Hepatocyte (in vitro differentiated cells): ENCODE results near the gene PRKCA. TPM values are rescaled to one million over a fixed set of nuclear protein-coding genes. Genes with fewer than 3 reads are reported as not detected.

Experiments used
- DNase-seq: peaks from one replicate; pipeline ENCODE4 v3.0.0-alpha.2; 2016; ENCODE audit warnings: low spot score
- H2AFZ ChIP-seq: fragments of 200-600 bp; sonication (generic); 2 replicates; pipeline ENCODE4 v1.6.0; 2016; ENCODE audit warnings: antibody characterized with exemption, mild to moderate bottlenecking
- H3K27ac ChIP-seq: fragments of 200-600 bp; sonication (generic); 2 replicates; pipeline ENCODE4 v1.5.1; 2016; ENCODE audit warnings: mild to moderate bottlenecking
- H3K27me3 ChIP-seq: fragments of 200-600 bp; sonication (generic); 2 replicates; pipeline ENCODE4 v1.6.1; 2016
- H3K36me3 ChIP-seq: fragments of 200-600 bp; sonication (generic); replicated peaks from 2 replicates; pipeline ENCODE4 v1.5.1; 2016; ENCODE audit warnings: low read depth; ENCODE audit not compliant: insufficient read depth
- H3K4me1 ChIP-seq: fragments of 200-600 bp; sonication (generic); 2 replicates; pipeline ENCODE4 v1.5.1; 2016; ENCODE audit warnings: mild to moderate bottlenecking, moderate library complexity; ENCODE audit not compliant: insufficient read depth
- H3K4me2 ChIP-seq: fragments of 200-600 bp; sonication (generic); 2 replicates; pipeline ENCODE4 v1.6.0; 2016
- H3K4me3 ChIP-seq: fragments of 200-600 bp; sonication (generic); 2 replicates; pipeline ENCODE4 v1.5.1; 2016; ENCODE audit warnings: mild to moderate bottlenecking
- H3K79me2 ChIP-seq: fragments of 200-600 bp; sonication (generic); 2 replicates; pipeline ENCODE4 v1.6.0; 2017; ENCODE audit warnings: mild to moderate bottlenecking
- H3K9me2 ChIP-seq: fragments of 200-600 bp; sonication (generic); replicated peaks from 2 replicates; pipeline ENCODE4 v1.6.0; 2017; ENCODE audit warnings: mild to moderate bottlenecking; ENCODE audit not compliant: insufficient read depth
- H3K9me3 ChIP-seq: fragments of 200-600 bp; sonication (generic); 2 replicates; pipeline ENCODE4 v1.5.1; 2016; ENCODE audit warnings: low read depth, mild to moderate bottlenecking
- H4K20me1 ChIP-seq: fragments of 200-600 bp; sonication (generic); 2 replicates; pipeline ENCODE4 v1.6.0; 2016; ENCODE audit warnings: mild to moderate bottlenecking; ENCODE audit not compliant: insufficient read depth, poor library complexity, severe bottlenecking
- EZH2 ChIP-seq: fragments of 200-600 bp; sonication (generic); IDR thresholded peaks from 2 replicates; pipeline ENCODE4 v1.6.1; 2016; ENCODE audit warnings: antibody characterized with exemption, mild to moderate bottlenecking, borderline replicate concordance
- EZH2phosphoT487 ChIP-seq: fragments of 200-600 bp; sonication (generic); IDR thresholded peaks from one replicate; pipeline ENCODE4 v1.6.1; 2018; ENCODE audit warnings: antibody characterized with exemption, mild to moderate bottlenecking, low read depth, moderate library complexity; ENCODE audit not compliant: unreplicated experiment, severe bottlenecking
- WGBS: methylation state at CpG from one replicate; pipeline ENCODE4 v1.1.6; 2016; ENCODE audit warnings: low lambda C conversion rate; ENCODE audit errors: missing lambda C conversion rate; 5-methylcytosine and 5-hydroxymethylcytosine counted together
- polyA plus RNA-seq: library from polyadenylated mRNA; unstranded; fragments of >200 nt; fragmentation: Nextera tagmentation; extraction: Ambion mirVana; gene quantifications from 2 replicates; pipeline ENCODE4 v1.2.1, GENCODE V29; 2016
- total RNA-seq: library from RNA; depleted of rRNA; stranded (reverse); fragments of >200 nt; gene quantifications from 2 replicates; pipeline ENCODE4 v1.2.3, GENCODE V29; 2014
- TF ChIP-seq, protein P1 (sequence below): fragments of 200-600 bp; sonication (generic); IDR thresholded peaks from 2 replicates; pipeline ENCODE4 v1.5.1; 2016; ENCODE audit warnings: antibody characterized with exemption, mild to moderate bottlenecking; ENCODE audit not compliant: poor library complexity

PRKCA gene
- total and polyA plus RNA-seq, 2 experiments from 2014 or later = 5.9 to 18.5 TPM

- DNase-seq = no peak
- WGBS = 87% methylated on average over 6 of the region's 6 CpGs
- H4K20me1 ChIP-seq = no peaks in the 10 kb centered on the region
These were observed 472.9 kb downstream of the PRKCA start for GRCh38 chr17:66775271-66775670.

GRCh38 chr17:66775881-66776400 lies 473.5 kb downstream of the PRKCA start:
- H3K27me3 ChIP-seq = no peaks in the 10 kb centered on the region
- DNase-seq = no peak
- no peak overlapping the region for H3K4me2 ChIP-seq
- no peaks in the 10 kb centered on the region for H3K36me3 ChIP-seq
- H3K9me2 ChIP-seq = no peaks in the 10 kb centered on the region
- H3K9me3 ChIP-seq = no peaks in the 10 kb centered on the region
- no peaks in the 10 kb centered on the region for H3K4me1 ChIP-seq
- TF ChIP-seq EZH2phosphoT487 (no peak), EZH2 (no peak)
- TF ChIP-seq, protein P1, sequence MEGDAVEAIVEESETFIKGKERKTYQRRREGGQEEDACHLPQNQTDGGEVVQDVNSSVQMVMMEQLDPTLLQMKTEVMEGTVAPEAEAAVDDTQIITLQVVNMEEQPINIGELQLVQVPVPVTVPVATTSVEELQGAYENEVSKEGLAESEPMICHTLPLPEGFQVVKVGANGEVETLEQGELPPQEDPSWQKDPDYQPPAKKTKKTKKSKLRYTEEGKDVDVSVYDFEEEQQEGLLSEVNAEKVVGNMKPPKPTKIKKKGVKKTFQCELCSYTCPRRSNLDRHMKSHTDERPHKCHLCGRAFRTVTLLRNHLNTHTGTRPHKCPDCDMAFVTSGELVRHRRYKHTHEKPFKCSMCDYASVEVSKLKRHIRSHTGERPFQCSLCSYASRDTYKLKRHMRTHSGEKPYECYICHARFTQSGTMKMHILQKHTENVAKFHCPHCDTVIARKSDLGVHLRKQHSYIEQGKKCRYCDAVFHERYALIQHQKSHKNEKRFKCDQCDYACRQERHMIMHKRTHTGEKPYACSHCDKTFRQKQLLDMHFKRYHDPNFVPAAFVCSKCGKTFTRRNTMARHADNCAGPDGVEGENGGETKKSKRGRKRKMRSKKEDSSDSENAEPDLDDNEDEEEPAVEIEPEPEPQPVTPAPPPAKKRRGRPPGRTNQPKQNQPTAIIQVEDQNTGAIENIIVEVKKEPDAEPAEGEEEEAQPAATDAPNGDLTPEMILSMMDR = no peak
- 72% methylated on average over 7 of the region's 7 CpGs for WGBS
- H3K4me3 ChIP-seq = no peak overlapping the region
- no peak overlapping the region for H2AFZ ChIP-seq
- no peaks in the 10 kb centered on the region for H3K79me2 ChIP-seq
- H4K20me1 ChIP-seq = no peaks in the 10 kb centered on the region
- H3K27ac ChIP-seq = no peak overlapping the region

More at GRCh38 chr17:66775271-66775670, 472.9 kb downstream of the PRKCA start:
- Histone ChIP-seq H3K9me2 (no peaks in the 10 kb centered on the region), H3K27ac (no peak overlapping the region), H3K4me3 (no peak overlapping the region), H3K4me2 (no peak overlapping the region), H2AFZ (no peak overlapping the region), H3K36me3 (no peaks in the 10 kb centered on the region), H3K9me3 (no peaks in the 10 kb centered on the region), H3K79me2 (no peaks in the 10 kb centered on the region), H3K4me1 (no peaks in the 10 kb centered on the region), H3K27me3 (no peaks in the 10 kb centered on the region)
- TF ChIP-seq EZH2 = no peak
- TF ChIP-seq, protein P1 = no peak
- TF ChIP-seq EZH2phosphoT487 = no peak

- DNase-seq = no peak
- H3K9me2 ChIP-seq = no peaks in the 10 kb centered on the region
- no peak overlapping the region for H3K4me3 ChIP-seq
- H3K36me3 ChIP-seq = no peaks in the 10 kb centered on the region
- H3K4me2 ChIP-seq = no peak overlapping the region
- no peaks in the 10 kb centered on the region for H3K27me3 ChIP-seq
- H3K27ac ChIP-seq = no peak overlapping the region
- no peaks in the 10 kb centered on the region for H3K9me3 ChIP-seq
- WGBS = 69% methylated on average over 9 of the region's 9 CpGs
- no peak overlapping the region for H2AFZ ChIP-seq
- no peaks in the 10 kb centered on the region for H3K79me2 ChIP-seq
- no peaks in the 10 kb centered on the region for H4K20me1 ChIP-seq
- no peaks in the 10 kb centered on the region for H3K4me1 ChIP-seq
- no peak for TF ChIP-seq EZH2phosphoT487
- TF ChIP-seq EZH2 = no peak
- TF ChIP-seq, protein P1 = no peak
These were observed 474.7 kb downstream of the PRKCA start for GRCh38 chr17:66776999-66777688.
